Measurements from ENCODE around the gene DMRTB1.

Gene DMRTB1

DNA sequence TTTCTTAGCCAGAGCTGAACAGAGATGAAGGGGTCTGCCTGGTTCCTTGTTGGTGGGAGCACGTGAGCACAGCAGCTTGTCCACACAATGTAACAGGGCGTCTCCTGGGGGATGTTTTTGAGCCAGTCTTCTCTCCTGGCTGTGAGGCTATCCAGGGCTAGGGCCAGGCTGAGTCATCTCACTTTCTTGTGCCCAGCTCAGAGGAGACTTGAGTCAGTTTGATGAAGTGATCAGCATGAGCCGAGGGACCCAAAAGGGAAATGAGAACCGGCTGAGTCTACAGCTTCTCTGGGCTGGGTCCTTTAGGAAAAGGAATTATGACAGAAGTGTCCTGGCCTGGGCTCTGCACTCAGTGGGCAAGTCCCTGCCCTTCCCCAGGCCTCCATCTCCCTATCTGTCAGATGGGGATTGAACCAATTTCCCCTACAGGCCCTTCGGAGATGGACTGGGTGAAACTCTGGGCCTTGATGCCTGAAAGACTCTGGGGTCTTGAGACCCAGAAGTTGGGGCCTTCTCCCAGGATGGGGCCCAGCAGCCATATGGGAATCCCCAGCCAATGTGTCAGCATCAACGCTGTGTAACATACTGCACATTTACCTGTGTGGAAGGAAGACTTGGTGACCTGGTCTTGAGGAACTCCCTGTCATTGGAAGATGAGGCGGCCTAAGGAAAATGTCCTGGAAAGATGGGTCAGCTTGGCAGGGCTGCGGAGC, 36.6 kb downstream of the DMRTB1 start:
- DNase-seq: no peak

DNA sequence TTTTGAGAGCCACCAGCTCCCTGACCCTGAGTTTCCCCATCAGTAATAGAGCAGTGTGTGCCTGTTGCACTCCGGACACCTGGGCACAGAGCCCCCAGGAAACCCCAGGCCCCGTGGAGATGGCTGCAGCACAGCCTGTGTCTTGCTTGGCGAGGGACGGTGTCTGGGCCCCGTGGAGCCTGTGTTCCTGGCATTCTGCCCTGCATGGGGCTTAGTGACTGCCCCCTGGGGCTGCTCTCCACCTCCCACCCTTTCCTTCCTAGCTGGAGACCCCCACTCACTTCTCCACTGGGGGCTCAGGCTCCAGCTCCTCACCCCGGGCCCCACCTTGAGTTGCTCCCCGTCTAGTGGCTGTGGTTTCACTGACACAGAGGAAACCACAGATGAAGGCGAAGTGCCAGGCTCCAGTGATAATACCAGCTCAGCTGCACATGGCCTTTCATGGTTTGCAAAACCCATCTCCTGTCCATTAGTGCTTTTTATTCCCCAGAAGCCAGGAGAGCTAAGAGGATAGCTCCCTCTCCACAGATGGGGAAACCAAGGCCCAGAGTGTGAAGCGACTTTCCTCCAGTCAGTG, 39.4 kb downstream of the DMRTB1 start:
- DNase-seq: no peak

DNA sequence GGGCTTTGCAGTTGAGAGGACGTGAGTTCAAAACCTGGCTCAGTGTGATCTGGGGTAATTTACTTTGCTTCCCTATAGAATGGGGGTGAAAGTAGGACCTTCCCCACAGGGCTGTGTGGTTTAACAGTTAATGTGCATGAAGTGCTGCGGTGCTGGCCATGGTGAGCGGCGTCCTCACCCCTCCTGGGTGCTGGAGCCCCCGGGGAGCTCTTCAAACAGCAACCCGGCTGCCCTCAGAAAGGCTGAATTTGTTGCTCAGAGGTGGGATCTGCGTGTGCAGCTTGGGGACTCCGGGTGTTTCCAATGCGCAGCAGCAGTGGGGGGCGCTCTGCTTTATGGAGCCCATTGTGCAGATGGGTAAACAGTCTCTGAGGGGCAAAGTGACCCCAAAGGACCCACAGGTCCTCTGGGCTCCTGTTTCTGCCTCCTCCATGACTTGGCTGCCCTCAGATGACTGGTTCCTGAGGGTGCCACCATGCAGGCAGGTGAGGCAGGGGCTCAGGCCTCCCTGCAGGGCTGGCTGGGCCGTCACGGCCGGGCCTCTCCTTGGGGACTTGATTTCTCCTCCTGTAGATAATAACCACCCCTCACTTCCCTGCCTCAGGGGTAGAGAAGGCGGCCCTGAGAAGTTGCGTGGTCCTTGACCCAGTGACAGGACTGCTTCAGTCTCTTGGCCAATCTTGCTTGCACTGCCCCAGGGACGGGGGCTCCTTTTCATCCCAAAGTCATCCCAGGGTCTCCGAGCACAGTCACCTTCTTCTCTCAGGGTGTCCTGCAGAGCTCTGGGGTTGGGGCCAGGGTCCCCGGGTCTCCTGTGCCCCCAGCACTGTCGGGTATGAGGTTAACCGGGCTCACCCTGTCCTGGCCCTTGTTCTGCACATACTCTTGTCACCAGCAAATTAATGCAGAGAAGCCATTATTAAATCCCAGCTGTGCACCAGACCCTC, 40.3 kb downstream of the DMRTB1 start:
- DNase-seq: no peak

DNA sequence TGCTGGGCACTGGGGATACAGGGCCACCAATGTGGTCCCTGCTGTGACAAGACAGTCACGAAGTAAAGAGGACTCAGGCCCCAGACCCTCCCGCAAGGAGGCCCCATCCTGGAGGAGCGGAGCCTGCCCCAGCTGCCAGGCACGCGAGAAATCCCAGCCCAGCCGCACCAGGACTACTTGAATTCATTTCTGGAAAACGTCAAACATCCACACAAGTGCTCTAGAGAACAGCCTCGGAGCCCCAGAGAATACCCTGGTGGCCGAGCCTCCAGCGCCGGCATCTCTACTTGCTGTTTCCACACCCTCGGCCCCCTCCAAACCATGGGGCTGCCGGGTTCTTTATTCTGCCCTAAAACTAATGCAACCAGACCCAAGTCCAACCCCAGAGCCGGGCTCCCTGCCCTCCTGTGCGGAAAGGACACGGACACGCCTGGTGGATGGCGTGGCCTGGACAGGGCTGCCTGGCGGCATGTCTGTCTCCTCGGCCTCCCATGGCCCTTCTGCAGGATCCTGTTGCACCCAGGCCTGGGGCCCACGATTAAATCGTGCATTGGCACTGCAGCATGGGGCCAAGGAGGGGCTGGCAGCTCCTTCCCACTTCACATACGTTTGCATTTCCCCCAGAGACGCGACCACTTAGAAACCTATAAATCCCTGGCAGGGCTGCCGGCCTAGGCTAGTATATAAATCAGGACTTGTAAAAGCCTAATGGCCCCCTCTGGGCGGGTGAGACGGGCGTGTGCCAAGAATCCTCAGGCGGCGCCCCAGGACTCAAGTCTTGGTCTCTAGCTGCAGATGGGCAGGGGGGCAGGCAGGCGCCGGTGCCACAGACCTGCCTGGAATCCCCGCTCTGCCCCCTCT, 41.2 kb downstream of the DMRTB1 start:
- no peak for DNase-seq

DNA sequence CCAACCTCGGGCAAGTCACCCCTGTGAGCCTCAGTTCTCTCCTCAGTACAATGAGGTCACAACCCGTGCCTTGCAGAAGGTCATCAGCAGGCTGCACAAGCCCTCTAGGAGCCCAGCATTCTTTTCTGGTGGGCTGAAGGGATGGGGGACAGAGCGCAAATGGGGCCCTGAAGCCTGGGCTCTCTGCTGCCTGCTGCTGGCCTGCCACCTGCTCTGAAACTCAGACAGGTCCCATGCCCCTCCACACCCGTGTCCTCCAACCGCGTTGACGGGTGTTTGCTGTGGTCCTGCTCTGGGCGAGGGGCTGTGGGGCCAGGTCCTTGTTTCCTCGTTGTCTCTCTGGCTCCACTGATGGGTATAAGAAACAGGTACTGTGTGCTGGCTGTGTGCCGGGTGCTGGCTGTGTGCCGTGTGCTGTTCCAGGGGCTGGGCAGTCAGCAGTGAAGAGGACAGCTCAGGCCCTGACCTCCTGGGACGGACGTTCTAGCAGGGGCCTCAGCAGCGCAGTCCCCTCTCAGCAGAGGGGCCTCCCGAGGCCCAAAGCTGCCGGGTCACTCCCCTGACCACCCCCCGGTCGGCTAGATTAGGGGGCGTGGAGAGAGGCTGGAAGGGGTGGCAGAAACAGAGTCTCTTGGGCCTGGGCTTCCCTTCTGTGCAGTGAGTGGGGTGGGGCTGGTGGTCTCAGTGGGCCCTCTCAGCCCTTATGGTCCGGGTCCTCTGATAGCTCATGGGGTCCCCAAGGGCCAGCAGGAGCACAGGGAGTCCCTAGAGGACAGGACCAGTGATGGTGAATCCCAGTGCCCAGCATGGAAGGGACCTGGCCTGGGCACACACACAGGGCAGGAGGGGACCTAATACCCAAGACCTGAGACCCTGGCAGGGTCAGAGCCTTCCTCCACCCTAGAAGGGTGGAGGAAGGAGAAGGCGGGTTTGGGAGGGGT, 42.1 kb downstream of the DMRTB1 start:
- DNase-seq: no peak

DNA sequence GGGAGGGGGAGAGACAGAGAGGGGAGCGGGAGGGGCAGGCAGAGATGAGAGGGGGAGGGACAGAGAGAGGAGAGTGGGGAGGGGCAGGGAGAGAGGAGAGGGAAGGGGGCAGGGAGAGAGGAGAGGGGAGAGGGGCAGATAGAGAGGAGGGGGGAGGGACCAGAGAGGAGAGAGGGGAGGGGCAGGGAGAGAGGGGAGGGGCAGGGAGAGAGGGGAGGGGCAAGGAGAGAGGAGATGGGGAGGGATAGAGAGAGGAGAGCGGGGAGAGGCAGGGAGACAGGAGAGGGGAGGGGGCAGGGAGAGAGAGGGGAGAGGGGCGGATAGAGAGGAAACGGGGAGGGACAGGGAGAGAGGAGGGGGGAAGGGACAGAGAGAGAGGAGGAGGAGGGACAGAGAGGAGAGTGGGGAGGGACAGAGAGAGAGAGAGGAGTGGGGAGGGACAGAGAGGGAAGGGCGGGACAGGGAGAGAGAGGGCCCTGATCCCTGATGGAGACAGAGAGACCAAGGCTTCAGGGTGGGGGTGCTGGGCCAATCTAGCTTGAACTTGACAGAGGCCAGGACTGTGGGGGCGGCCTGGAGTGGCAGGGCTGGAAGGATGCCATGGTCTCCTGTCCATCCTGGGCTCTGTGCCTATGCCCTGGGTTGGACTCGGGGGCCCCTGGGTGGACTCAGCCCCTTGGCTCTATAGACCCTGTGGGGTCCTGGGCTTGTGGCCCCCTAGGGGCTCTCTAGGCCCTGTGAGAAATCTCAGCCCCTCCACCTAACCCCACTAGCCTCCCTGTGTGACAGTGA, 43.6 kb downstream of the DMRTB1 start:
- no peak for DNase-seq

DNA sequence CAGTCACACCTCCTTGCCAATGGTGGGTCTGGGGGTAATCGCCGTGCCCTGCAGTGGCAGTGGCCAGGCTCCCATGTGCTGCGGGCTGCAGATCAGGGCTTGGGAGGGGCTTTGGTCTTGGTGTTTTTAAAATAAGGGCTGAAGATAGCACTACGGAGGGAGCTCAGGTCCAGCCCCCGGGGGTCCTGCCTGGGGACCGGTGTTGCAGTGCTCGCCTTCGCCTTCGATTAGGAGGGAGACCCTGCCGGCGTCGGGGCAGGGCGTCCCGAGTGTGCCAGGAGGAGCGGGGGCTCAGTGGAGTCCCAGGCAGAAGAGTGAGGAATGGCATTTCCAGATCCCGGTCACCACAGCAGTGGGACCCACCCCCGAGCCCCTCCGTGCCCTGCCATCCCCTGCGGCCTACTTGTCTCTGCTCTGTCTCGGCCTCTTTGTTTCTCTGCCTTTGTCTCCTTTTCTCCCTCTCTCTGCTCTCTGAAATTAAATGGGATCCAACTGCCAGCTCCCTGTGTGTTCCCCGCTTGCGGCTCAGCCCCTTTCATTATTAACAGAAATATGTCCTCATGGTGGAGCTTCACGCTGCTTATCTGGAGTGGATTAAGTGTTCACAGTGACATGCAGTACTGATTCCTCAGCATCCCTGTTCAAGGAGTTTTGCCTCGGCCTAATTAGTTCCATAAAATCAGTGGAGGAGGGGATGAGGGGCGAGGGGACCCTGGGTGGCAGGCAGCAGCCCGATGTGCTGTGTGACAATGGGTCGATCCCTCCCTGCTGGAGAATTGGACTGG, 44.4 kb downstream of the DMRTB1 start:
- DNase-seq: no peak

DNA sequence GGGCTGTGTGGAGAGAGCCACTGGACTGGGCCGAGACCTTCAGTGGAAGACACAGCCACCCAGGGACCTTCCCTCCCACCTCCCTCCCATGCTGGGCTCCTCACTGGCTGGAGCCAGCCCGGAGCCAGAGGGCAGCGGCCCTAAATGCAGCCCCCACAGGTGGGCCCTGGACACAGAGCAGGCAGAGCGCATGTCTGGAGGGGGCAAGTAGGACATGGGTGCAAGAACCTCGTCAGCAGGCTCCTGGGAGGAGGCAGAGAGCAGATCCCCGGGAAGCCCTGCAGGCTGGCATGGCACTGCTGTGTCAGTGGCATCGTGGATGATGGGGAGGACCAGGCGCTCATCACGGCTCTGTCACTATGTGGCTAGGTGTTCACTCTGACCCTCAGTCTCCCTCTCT, 45.7 kb downstream of the DMRTB1 start:
- no peak for DNase-seq

DNA sequence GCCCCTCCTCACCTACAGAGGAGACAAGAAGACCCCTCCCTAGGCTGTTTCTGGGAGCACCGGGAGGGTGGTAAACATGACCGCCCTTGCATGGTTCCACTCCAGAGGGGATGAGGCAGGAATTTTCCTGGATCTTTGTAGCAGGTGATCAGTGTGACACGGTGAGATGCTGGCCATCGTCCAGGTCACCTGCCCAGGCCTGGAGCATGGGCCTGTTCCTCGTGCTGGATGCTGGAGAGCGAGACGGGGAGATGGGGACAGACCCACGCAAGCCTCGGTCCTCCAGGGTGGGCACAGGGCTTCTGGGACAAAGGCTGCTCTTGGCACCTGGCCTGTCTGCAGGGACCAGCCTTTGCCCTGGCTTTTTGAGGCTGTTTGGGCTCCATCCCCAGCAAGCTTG, 46.2 kb downstream of the DMRTB1 start:
- DNase-seq: no peak

DNA sequence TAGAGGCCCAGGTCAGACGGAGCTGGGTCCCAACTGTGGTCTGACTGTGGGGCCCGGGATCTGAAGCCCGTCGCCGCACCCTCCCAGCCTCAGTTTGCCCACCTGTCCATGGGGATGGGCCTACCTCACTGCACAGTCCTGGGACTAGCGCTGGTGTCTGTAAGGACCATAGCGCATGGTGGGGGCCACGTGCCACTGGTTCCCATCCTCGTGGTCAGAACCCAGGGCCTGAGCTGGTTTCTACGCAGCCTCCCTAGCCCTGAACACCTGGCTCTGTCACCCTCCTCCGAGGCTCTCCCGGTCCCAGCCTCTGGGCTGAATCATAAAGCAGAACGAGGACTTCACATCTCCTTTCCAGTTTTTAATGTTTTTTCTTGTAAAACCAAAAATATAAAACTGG, 46.7 kb downstream of the DMRTB1 start:
- DNase-seq: no peak

DNA sequence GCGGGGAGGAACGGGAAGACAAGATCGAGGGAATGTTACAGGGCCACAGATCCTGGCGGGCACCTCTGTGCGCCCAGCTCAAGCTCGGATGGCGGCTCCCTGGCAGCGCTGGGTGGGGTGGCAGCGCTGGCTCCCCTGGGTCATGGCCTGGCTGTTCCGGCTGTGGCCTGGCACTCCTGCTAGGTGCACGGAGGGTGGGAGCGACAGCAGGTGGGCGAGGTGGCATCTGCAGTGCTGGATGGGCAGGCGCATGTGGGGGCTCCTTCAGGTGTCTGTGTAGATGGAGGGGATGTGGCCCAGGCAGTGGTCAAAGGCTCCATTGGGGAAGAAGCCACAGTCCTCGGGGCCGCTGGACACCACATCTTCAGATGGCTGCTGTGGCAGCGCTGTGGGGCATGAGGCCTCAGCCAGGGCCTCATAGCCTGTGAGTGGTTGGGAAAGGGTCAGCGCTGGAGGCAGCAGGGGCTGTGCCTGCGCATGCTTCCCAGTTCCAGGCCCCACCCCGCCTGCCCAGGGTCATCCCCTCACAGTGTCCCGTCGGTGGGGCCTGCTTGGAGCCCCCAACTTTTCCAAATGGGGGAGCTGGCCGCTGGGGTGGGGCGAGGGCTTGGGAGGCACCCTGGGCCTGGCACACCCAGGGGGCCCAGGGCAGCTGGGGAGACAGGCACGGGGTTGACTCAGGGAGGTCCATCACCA, 47.3 kb downstream of the DMRTB1 start:
- no peak for DNase-seq

DNA sequence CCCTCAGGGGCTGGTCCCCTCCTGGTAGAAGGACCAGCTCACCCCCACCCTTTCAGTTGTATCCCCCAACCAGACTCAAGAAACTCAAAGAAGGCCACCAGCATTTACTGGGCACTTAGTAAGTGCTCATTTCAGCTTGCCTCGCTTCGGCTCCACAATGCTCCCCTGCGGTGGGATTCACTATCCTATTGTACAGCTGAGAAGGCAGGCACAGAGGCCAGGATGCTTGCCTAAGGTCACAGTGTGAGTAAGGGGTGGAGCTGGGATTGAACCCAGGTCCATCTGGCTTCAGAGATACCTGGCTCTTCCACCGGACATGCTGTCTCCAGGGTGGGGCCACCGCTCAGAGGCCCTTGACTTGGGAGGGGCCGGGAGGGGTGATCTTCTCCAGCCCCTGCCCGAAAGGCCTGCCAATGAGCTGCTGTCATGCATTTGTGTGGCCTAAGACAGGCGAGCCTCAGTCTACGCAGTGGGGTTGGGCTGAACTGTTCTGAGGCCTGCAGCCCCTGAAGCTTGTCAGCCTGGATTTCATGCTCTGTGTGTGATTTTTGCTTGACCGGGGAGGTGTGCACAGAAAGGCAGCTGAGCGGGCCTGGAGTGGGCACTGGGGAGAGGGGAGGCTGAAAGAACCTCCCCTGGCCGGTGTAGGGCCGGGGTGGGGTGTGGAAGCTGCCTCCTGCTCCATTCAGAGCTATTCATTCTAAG, 48.1 kb downstream of the DMRTB1 start:
- no peak for DNase-seq

DNA sequence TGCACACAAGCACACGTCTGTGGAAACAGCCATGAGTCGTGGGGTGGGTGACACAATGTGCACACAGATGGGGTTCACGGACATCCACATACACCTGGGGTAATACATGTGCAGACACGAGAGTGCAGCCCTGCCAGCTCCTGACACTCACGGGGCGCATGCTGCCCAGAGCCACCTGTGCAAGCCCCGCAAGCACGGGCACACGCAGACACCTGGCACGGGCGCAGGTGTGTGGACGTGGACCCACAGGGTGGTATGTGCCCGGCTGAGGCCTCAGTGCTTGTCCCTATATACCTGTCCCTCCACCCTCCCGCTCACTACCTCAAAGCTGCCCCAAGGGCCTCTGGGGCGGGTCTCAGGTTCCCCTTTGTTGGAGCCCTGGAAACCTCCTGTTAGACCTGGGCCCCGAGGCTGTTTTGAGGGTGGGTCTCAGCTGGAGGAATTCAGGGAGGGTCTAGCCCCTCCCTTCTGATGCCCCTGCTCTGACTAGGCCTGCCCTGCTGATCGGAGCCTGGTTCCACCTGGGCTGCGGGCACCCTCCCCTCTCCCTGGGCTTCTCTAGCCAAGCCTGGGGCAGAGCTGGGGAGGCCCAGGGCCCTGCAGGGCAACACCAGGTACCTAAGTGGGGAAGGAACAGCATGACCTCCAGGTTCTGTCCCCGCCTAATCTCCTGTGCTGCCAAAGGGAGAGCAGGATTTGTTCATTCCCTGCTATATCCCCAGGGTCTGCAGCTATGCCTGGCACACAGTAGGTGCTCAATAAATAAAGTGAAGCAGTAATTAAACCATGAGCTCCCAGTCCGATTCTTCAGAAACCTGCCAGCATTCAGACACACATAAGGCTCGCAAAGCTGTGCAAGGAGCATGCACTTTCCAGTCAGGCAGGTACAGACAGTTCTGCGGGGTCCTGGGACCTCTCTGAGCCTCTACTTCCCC, 49.1 kb downstream of the DMRTB1 start:
- no peak for DNase-seq

DNA sequence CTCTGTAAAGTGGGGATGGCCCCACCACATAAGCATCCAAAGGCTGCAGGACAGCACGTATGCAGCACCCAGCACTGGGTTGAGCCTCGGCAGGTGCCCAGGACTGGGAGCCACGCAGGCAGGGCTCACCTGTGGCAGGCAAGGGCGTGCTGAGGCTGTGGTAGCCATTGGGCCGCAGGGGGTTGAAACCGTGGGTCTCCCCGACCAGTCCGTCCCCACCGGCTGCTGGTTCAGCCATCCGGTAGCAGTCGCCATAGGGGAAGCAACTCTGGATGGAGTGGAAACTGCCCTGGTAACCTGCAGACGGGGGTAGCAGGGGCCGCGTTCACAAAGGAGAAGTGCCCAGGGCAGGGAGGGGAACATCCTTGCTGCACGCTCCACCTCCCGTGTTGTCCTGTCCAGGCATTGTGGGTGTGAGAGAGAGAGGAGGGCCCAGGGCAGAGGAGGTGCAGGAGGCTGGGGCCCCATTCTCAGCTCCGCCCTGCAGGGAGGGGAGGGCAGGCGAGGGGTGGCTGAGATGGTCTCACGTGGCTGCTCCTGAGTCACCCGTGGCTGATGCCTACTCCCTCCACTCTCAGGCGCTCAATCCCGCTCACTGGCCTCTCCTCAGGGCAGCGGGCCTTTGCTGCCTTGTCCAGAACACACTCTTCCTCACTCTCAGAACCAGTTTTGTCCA, 49.9 kb downstream of the DMRTB1 start:
- no peak for DNase-seq

DNA sequence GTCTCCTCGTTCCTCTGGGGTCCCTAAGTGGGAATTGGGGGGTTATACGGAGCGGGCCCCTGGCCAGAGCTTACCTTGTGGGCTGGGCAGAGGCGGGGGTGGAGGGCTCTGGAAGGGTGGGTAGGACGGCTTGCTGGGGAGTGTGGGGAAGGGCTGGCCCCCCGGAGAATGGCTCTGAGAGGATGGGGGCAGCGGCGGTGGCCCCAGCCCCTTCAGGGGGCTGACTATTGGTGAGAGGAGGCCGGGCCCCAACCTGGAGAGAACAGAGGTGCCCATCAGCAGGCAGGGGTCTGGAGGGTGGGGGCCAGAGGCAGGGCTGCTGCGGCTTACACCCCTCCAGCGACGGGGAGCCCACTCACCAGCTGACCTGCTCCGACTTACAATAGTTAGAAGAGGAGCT, 50.6 kb downstream of the DMRTB1 start:
- DNase-seq: no peak

DNA sequence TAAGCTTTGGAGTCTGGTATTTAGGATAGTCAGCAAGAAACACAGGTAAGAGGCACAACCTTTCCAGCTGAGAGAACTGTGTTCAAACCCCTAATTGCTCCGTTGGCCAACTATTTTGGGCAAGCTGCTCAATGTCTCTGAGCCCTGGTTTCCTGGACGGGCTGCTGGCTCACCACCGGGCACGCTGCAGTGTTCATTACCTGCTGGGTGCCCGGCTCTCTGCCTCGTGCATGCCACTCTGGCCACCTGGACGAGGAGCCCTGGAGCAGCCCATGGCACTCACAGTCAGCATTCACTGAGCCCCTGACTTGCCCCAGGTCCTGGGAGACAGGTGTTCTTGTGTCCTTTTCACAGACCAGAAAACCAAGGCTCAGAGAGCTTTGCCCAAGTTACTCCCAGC, 51.0 kb downstream of the DMRTB1 start:
- no peak for DNase-seq

Measured in activated CD4-positive, alpha-beta T cell treated with anti-CD3 and anti-CD28 coated beads, Interleukin-2, amount 50 U/mL, for 48 hours (primary cell).